Sigmoid colon (tissue), 7 donors: Measurements from ENCODE around the gene SIRT3. TPM values are rescaled to one million over a fixed set of nuclear protein-coding genes. Genes with fewer than 3 reads are reported as not detected.
"Not testable (repeated sequence)": the region's sequence is repeated elsewhere in the genome, so short reads cannot be mapped to it uniquely, and the experiment has no call there.

Source experiments
- DNase-seq: peaks from one replicate; pipeline ENCODE4 v3.0.0-alpha.2; 2019
- H3K27ac ChIP-seq, 4 donors: fragments of 200-600 bp; sonication (generic); one replicate each; pipeline ENCODE4 v1.5.1; 2016 to 2019; ENCODE audit warnings: mild to moderate bottlenecking in 1 of 4
- H3K27me3 ChIP-seq, 3 donors: fragments of 200-600 bp; sonication (generic); one replicate each; pipeline ENCODE4 v1.5.1; 2019; ENCODE audit warnings: mild to moderate bottlenecking in 1 of 3
- H3K36me3 ChIP-seq, 4 donors: fragments of 200-600 bp; sonication (generic); one replicate each; pipeline ENCODE4 v1.5.1; 2016 to 2019
- H3K4me1 ChIP-seq, 4 donors: fragments of 200-600 bp; sonication (generic); one replicate each; pipeline ENCODE4 v1.5.1; 2017 to 2019
- H3K4me3 ChIP-seq, 4 donors: fragments of 200-600 bp; sonication (generic); one replicate each; pipeline ENCODE4 v1.5.1; 2017 to 2019; ENCODE audit warnings: mild to moderate bottlenecking in 2 of 4, moderate library complexity in 1 of 4
- H3K9me3 ChIP-seq, 4 donors: fragments of 200-600 bp in 3 of 4; sonication (generic) in 3 of 4; one replicate each; pipeline versions ENCODE4 v1.5.1 to v1.6.1; 2013 to 2019
- EP300 ChIP-seq, 4 donors: sonication (generic); formaldehyde crosslinking; IDR thresholded peaks; one replicate each; pipeline ENCODE4 v1.6.1; 2017; ENCODE audit warnings: antibody characterized with exemption in 4 of 4
- POLR2A ChIP-seq, 2 donors: fragments of 450-650 bp; IDR thresholded peaks; one replicate each; pipeline ENCODE4 v1.6.1; 2016; ENCODE audit warnings: antibody characterized with exemption in 2 of 2, mild to moderate bottlenecking in 2 of 2, moderate library complexity in 2 of 2
- POLR2AphosphoS5 ChIP-seq, 4 donors: sonication (generic); formaldehyde crosslinking; IDR thresholded peaks; one replicate each; pipeline ENCODE4 v1.6.1; 2017; ENCODE audit warnings: antibody characterized with exemption in 4 of 4
- WGBS, 2 donors: extraction: QIAGEN DNeasy Blood & Tissue Kit; methylation state at CpG; one replicate each; pipeline ENCODE4 v1.1.7; 2013; 5-methylcytosine and 5-hydroxymethylcytosine counted together
- intact Hi-C: fragments of 100-400 bp; cut with DNase I; formaldehyde crosslinking; loops from one replicate; pipeline ENCODE4 v1.15.1; 2023
- polyA plus RNA-seq, 3 donors: library from polyadenylated mRNA; stranded (reverse); fragments of 200-250 nt; gene quantifications; one replicate each; pipeline ENCODE4 v1.2.3, GENCODE V29; 2013
- total RNA-seq, 4 donors: library from RNA; depleted of rRNA; stranded (reverse); fragments of >200 nt; gene quantifications; one replicate each; pipeline ENCODE4 v1.1.0, GENCODE V29; 2016
- TF ChIP-seq, protein P1 (sequence below), 4 experiments: fragments of 450-650 bp in 3 of 4; fragments of 200-600 bp in 1 of 4; IDR thresholded peaks; one replicate each; pipeline ENCODE4 v1.5.1; 2016 to 2019; ENCODE audit warnings: antibody characterized with exemption in 4 of 4, mild to moderate bottlenecking in 3 of 4, moderate library complexity in 2 of 4
- donor health status: healthy with polysubstance abuse.
- donor health status: Bipolar disorder and iron deficiency.
- donor health status: healthy.

Gene SIRT3
- total and polyA plus RNA-seq, 7 donors, result 6.4 to 21.0 (median 12.2) TPM

DNA sequence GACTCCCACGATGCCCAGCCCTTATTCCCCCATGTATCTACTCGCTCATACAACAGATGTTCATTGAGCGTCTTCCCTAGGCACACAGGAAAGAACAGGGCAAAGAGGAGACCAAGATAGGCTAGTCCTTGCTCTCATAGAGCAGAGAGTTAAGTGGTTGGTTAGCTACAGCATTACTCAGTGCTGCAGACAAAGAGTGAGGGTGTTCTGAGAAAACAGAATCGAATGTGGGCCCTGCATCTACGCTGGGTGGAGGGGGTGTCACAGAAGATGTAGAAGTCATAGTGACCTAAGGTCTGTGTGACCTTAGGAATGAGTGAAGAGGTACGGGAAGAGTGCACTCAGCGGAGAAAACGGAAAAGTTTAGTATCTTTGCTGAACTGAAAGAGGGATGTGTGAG lies 12.9 kb upstream of the SIRT3 start:
- no peak for DNase-seq
- no peak overlapping the region for H3K4me3 ChIP-seq
- TF ChIP-seq, protein P1, sequence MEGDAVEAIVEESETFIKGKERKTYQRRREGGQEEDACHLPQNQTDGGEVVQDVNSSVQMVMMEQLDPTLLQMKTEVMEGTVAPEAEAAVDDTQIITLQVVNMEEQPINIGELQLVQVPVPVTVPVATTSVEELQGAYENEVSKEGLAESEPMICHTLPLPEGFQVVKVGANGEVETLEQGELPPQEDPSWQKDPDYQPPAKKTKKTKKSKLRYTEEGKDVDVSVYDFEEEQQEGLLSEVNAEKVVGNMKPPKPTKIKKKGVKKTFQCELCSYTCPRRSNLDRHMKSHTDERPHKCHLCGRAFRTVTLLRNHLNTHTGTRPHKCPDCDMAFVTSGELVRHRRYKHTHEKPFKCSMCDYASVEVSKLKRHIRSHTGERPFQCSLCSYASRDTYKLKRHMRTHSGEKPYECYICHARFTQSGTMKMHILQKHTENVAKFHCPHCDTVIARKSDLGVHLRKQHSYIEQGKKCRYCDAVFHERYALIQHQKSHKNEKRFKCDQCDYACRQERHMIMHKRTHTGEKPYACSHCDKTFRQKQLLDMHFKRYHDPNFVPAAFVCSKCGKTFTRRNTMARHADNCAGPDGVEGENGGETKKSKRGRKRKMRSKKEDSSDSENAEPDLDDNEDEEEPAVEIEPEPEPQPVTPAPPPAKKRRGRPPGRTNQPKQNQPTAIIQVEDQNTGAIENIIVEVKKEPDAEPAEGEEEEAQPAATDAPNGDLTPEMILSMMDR (IDR thresholded peaks at IDR 0.05), result no peak
- TF ChIP-seq POLR2AphosphoS5 (IDR thresholded peaks at IDR 0.05) (no peak), POLR2A (IDR thresholded peaks at IDR 0.05) (no peak), EP300 (IDR thresholded peaks at IDR 0.05) (no peak)
- no peak overlapping the region for H3K27ac ChIP-seq
- no peaks in the 10 kb centered on the region for H3K27me3 ChIP-seq
- peaks cover 35 to 99% (median 58%) of the 10 kb centered on the region in 4 donors for H3K36me3 ChIP-seq
- H3K9me3 ChIP-seq, result no peaks in the 10 kb centered on the region
- WGBS, 2 donors, result 75 to 82% methylated on average over 8 of the region's 8 CpGs
- H3K4me1 ChIP-seq, result no peaks in the 10 kb centered on the region
- intact Hi-C loops, result no loop called here

DNA sequence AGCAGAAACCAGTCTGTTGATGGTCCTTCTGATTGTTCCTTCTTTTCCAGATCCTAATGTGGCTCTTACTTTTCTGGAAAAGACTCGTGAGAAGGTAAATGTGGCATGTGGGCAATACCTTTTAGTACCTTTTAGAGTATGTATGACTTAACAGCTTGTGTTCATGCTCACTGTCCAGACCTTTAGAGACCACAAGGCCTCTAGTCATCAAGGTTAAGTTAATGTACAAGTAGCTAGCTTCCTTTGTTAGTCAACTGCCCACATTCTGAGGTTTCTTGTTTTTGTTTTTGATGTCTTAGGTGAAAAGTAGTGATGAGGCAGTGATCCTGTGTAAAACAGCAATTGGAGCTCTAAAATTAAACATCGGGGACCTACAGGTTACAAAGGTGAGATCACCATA lies 8.2 kb upstream of the SIRT3 start:
- TF ChIP-seq POLR2A (IDR thresholded peaks at IDR 0.05) (no peak), POLR2AphosphoS5 (IDR thresholded peaks at IDR 0.05) (no peak), EP300 (IDR thresholded peaks at IDR 0.05) (no peak)
- TF ChIP-seq, protein P1 (IDR thresholded peaks at IDR 0.05), result no peak
- no peak overlapping the region for H3K27ac ChIP-seq
- 90 to 93% methylated on average over 2 of the region's 2 CpGs for WGBS, 2 donors
- H3K4me1 ChIP-seq, result no peaks in the 10 kb centered on the region
- intact Hi-C loops, result no loop called here
- no peak overlapping the region for H3K4me3 ChIP-seq
- DNase-seq, result no peak
- H3K9me3 ChIP-seq, result no peaks in the 10 kb centered on the region
- H3K36me3 ChIP-seq, result peaks cover 42 to 97% (median 54%) of the 10 kb centered on the region in 4 donors
- H3K27me3 ChIP-seq, result no peaks in the 10 kb centered on the region

- no peaks in the 10 kb centered on the region for H3K9me3 ChIP-seq
- peaks cover 0 to 18% (median 14%) of the 10 kb centered on the region in 4 donors for H3K4me1 ChIP-seq
- H3K27me3 ChIP-seq, result no peaks in the 10 kb centered on the region
- TF ChIP-seq POLR2AphosphoS5 (IDR thresholded peaks at IDR 0.05), result no peak
- TF ChIP-seq, protein P1 (IDR thresholded peaks at IDR 0.05), result no peak
- no peak for TF ChIP-seq POLR2A (IDR thresholded peaks at IDR 0.05)
- no peak for TF ChIP-seq EP300 (IDR thresholded peaks at IDR 0.05)
- H3K36me3 ChIP-seq, result peaks cover 25 to 77% (median 29%) of the 10 kb centered on the region in 4 donors
- H3K27ac ChIP-seq, result no peak overlapping the region
- H3K4me3 ChIP-seq, result no peak overlapping the region
- WGBS, 2 donors, result 95 to 96% methylated on average over 5 of the region's 5 CpGs
- intact Hi-C loops, result no loop called here
- DNase-seq, result peak; percentile 32
Observed at GRCh38 chr11:241634-242033, 5.5 kb upstream of the SIRT3 start.

- Histone ChIP-seq H3K27ac (no peak overlapping the region), H3K4me3 (no peak overlapping the region), H3K27me3 (no peaks in the 10 kb centered on the region), H3K36me3 (peaks cover 18 to 64% (median 18%) of the 10 kb centered on the region in 4 donors), H3K9me3 (no peaks in the 10 kb centered on the region), H3K4me1 (peaks cover 0 to 22% (median 19%) of the 10 kb centered on the region in 4 donors)
- TF ChIP-seq POLR2AphosphoS5 (IDR thresholded peaks at IDR 0.05), result no peak
- TF ChIP-seq, protein P1 (IDR thresholded peaks at IDR 0.05), result no peak
- no peak for TF ChIP-seq POLR2A (IDR thresholded peaks at IDR 0.05)
- TF ChIP-seq EP300 (IDR thresholded peaks at IDR 0.05), result no peak
- WGBS, 2 donors, result 57 to 72% methylated on average over 1 of the region's 1 CpG
- DNase-seq, result peak; percentile 27
- intact Hi-C loops, result no loop called here
Observed at GRCh38 chr11:240315-240714, 4.2 kb upstream of the SIRT3 start.

DNA sequence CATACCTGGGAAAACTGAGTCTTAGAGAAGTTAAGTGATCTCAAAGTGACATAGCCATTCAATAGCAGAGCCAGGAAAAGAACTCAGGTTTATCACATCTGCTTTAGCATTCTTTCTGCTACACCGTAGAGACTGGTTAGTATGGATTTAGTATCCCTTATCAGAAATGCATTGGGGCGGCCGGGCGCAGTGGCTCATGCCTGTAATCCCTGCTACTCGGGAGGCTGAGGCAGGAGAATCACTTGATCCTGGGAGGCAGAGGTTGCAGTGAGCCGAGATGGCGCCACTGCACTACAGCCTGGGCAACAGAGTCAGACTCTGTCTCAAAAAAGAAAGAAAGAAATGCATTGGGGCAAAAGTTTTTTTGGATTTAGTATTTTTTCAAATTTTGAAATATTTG lies 2.2 kb upstream of the SIRT3 start:
- 90 to 91% methylated on average over 7 of the region's 7 CpGs for WGBS, 2 donors
- DNase-seq, result peak; percentile 47
- intact Hi-C loops, result loop anchor here (5.0 to 10.0 kb wide), 2 partner anchors 69 to 296 kb away; partner anchors contain the start of genes HRAS, IFITM2 and LRRC56

More for the DNA sequence above, 2.2 kb upstream of the SIRT3 start:
- H3K4me3 ChIP-seq, H3K27me3 ChIP-seq, H3K27ac ChIP-seq, H3K9me3 ChIP-seq: not testable (repeated sequence)
- peaks cover 0 to 30% (median 25%) of the 10 kb centered on the region in 4 donors for H3K4me1 ChIP-seq
- H3K36me3 ChIP-seq, result peaks cover 0 to 45% (median 3%) of the 10 kb centered on the region in 4 donors
